Femur (tissue), 1 donor: ENCODE results near the gene CYP2W1.
"Not testable (repeated sequence)": the region's sequence is repeated elsewhere in the genome, so short reads cannot be mapped to it uniquely, and the experiment has no call there.

Experiments
- DNase-seq: peaks from one replicate; pipeline ENCODE4 v3.0.0-alpha.2; 2017

CYP2W1 gene

DNA sequence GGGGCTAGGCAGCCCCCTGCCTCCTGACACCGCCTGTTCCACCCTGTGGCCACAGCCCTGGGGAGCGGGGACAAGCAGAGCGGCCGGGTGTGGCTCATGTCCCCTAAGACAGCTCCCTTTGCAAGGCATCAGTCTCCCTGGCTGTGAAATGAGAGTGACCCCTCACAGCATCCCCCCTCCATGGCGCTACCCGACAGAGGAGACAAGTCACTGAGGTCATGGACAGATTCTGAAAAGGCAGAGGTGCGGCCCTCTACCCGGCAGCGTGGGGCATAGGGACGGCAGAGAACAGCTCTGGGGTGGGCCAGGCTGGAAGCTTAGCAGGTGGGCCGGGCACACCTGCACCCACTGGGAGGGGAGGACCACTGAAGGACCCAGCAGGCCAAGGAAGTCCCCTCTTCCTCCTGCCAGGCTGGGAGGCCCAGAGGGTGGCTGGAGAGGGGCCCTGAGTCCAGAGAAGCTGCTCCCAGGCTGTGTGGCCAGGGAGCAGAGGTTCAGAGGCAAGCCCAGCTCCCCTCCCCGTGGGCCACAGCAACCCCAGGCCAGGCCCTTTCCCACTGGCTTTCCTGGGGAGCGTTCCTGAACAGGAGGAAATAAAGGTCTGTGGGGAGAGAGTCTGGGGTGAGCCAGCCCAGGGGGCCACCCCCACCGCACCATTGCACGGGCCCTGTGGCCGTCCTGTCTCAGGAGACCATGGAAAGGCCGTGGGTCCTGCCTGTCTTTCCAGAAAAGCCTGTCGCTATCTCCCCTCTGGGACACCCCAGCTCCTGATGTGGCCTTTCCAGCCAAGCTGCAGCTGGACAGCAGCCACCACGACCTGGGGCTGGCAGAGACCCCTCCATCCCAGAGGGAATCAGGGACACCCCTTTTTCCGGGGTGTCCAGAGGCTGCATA lies 30.2 kb upstream of the CYP2W1 start:
- DNase-seq = no peak

DNA sequence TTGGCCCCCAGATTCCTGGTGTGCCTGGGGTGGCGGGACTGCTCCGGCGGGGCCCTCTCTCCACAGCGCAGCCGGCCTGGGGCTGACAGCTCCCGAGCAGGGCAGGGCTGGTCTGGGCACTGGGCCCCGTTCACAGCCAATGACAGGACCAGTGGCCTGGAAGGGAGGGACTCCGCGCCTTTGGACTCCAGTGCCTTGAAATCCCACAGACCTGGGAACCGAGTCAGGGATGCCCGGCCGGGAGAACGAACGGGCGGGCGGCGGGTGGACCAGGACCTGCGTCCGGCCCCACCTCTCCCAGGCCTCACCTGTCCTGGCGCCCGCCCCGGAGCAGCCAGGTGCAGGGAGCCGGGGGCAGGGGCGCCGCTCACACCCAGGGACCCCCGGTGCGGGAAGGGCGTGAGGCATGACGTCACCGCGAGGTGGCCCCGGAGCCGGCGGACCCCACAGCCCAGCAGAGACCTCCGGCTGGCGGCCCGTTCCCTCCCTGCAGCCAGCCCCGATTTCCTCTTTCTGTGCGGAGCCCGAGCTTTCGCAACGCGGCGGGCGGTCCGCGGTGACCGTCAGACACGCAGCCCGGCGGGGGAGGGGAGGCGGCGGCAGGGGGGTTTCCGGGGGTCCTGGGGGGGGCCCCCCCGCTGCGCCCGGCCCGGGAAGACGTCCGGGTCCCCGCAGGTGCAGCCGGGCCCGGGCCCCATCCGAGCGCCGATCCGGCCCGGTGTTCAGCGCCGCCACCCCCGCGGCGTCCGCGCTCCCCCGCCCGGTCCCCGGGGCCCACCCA lies 29.2 kb upstream of the CYP2W1 start:
- DNase-seq = peak; percentile 58

DNA sequence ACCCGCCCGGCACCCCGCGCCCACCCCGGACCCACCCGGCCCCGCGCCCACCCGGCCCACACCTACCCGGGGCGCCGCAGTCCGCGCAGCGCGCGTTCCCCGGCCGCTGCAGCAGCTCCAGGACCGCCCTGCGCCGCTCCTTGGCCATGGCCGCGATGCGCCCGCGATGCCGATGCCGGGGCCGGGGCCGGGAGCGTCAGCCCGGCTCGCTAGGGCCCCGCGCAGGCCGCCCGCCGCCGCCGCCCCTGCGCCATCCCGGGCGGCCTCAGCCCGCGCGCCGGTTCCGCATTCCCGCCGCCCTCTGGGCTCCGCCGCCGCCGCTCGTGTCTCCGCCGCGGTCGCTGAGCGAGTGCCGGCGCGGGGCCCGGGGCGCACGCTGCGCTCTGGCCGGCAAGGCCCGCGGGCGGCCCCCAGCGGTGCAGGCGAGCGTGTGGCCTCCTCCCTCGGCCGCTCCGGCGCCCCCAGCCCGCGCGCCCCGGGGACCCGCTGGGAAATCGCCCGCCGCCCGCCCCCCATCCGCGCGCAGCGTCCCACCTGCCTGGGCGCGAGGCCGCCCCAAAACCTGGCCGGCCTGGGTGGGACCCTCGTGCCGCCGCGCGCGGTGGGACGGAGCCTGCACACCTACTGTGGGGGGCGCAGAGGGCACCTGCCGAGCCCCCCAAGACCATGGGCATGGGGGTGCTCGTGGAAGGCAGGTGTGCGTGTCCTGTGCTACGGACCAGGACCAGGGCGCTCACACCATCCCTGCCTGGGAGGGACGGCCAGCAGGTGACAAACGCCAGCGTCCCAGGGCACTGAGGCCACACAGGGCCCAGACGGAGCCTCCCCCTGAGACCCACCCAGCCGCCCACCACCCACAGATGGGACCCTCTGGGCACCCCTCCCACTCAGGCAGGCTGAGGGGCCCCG lies 28.4 kb upstream of the CYP2W1 start, which contains the start of gene ADAP1:
Gene ADAP1, minus strand, starts transcription at position 351 of the 909 bp plus-strand sequence. Its CDS starts 203 bp downstream, at position 148.
- peak; percentile 26 for DNase-seq

DNA sequence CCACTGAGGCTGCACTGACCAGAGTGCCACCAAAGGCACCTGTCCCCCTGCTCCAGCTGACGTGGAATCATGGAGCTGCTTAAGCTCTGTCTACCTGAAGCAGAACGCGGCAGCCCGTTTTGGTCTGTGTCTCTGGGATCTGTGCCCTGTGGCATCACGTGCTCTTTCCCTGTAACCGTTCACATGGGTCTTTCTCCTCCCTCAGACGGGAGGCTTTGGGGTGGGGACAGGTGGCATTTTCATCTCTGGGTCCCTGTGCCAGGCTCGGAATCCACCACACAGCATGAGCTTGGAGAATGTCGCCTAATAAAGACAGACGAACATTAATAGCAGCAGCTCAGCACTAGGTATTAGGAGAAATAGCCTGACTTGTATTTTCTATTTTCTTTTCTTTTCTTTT lies 26.9 kb upstream of the CYP2W1 start:
- no peak for DNase-seq

DNA sequence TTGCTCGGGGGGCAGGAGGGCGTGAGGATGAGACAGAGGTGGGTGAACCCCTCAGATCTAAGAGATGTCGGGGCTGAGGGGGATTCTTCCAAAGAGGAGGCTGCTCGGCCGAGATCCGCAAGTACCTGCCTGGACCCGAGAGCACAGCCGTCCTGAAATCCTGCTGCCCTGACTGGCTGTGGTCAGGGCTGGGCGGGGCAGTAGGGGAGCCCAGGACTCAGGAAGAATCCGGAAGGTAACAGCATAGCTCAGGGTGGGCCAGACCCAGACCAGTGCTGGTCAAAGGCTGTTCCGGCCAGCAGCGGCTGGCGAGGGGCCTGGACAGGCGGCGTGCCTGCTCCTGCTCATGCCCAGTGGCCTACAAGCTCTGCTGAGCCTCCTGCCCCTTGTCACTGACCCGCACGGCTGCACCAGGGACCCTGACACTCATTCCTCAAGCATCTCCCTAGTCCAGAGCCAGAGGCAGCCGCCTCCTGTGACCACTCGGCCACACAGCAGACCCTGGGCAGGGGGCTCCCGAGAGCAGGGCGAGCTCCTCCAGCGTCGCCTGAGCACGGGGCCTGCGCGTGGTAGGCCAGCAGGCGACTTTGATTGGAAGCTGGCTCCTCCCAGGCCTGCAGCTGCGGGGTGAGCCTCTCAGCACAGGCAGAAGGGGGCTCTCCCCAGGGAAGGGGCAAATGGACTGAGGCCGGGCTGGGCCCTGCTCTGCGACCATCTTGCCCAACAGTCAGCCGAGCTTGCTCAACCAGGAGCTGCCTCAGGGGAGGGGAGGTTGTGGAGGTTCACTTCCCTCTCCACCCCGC lies 25.4 kb upstream of the CYP2W1 start:
- peak; percentile 49 for DNase-seq

DNA sequence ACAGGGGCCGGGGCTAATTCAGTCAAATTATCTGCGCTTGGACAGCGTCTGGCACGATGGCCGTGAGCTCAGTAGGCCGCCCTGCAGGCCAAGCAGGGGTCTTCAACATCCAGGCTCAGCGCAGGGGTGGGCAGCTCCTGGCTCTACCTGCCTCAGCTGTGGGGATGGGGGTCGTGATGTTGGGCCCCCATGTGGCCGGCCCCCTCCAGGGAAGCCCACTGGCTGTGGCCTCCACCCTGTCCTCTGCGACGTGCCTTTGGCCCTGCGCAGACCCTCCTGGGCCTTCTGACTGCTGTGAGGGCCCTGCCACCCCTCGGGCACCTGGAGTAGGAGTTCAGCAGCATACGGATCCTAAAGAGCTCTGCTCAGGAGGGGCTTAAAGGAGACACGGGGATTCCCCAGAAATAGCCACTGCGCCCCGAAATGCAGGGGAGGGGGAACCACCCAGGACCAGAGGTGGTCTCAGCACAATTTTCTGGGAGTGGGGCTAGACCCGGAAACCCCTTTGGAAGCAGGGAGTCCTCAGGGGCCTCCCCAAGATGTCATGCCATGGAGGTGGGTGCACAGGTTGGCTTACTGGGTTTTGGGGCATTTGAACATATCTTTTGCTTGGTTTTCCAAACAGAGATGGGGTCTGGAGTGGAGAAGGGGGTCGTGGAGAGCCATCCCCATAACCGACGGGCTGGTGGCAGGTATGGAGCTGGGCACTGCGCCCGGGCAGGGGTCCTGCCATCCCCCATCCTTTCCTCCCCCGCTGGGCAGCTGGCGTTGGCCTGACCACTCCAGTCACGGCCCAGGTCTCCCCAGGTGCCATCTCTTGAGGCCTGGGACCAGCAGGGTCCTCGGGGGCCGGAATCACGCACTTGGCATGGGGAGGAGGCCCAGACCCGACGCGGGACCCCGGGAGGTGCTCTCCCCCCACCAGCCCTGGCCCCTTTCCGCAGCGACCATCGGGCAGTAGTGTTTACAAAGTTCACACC lies 24.5 kb upstream of the CYP2W1 start:
- DNase-seq = peak; percentile 14

DNA sequence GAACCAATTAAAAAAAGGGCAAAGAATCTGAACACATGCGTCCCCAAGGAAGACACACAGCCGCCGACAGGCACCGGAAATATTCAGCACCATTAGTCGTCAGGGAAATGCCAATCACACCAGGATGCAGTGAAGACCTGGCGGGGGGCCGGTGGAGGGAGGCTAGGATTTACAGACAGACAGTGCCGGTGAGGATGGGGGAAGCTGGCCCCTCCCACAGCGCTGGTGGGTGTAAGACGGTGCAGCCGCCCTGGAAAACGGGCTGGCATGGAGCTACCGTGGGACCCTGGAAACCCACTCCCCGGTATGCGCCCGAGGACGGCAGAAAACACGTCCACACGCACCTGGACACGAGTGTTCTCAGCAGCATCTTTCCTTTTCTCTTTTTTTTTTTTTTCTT lies 23.7 kb upstream of the CYP2W1 start:
- peak; percentile 15 for DNase-seq

DNA sequence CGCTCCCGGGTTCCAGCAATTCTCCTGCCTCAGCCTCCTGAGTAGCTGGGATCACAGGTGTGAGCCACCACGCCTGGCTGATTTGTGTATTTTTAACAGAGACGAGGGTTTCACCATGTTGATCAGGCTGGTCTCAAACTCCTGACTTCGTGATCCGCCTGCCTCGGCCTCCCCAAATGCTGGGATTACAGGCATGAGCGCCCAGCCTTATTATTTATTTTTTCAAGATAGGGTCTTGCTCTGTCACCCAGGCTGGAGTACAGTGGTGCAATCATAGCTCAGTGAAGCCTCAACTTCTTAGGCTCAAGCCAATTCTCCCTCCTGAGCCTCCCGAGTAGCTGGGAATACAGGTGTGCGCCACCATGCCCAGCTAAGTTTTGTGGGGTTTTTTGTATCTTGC lies 23.2 kb upstream of the CYP2W1 start:
- not testable (repeated sequence) for DNase-seq

DNA sequence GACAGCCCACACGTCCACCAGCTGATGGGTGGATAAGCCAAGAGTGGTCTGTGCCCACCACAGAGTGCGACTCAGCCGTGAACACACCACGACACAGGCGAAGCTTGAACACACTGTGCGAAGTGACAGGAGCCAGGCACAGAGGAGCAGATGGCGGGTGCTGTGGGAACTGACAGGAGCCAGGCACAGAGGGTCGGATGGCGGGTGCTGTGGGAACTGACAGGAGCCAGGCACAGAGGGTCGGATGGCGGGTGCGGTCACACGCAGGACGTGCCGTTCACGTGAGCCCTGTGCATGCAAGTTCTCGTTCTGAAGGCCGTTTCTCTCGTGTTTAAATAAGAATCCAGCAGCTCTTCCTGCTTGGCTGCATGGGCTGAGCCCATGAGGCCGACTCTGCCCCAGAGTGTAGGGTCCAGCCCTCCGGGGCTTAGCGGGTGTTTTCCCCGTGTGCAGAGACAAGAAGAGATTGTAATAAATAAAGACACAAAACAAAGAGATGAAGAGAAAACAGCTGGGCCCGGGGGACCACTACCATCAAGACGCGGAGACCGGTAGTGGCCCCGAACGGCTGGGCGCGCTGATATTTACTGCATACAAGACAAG lies 22.6 kb upstream of the CYP2W1 start:
- no peak for DNase-seq

DNA sequence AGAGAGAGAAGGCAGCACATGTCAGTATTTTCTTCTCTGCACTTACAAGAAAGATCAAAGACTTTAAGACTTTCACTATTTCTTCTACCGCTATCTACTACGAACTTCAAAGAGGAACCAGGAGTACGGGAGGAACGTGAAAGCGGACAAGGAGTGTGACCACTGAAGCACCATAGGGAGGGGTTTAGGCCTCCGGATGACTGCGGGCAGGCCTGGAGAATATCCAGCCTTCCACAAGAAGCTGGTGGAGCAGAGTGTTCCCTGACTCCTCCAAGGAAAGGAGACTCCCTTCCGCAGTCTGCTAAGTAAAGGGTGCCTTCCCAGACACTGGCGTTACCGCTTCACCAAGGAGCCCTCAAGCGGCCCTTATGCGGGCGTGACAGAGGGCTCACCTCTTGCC lies 22.0 kb upstream of the CYP2W1 start:
- not testable (repeated sequence) for DNase-seq

DNA sequence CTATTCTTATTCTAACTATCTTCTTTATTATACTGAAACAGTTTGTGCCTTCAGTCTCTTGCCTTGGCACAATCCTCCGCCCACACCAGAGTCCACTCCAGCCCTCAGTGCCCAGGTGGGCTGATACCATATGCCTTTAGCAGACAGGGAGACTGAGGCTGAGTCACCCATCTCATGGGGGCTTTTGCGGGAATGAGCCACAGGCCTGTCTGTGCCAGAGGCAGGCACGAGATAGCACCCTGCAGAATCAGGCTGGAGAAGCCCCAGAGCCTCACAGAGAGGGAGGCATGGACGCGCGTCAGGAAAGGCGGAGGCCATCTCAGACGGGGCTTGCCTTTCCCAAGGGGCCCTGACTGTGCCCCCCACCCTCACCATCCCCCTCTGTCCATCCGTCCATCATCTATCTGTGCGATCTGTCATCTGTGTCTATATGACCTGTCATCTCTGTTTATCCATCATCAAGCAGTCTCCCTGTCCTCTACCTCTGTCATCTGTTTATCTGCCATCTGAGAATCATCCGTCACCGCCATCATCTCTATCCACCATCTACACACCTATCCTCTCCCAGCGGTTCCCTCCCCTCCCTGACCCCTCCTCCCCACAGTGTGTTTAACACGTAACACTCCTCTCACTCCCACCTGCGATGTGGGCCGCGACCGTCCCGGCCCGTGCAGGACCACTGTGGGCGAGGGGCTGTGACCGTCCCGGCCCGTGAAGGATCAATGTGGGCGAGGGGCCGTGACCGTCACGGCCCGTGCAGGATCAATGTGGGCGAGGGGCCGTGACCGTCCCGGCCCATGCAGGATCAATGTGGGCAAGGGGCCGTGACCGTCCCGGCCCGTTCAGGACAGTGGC lies 21.2 kb upstream of the CYP2W1 start:
- peak; percentile 16 for DNase-seq

DNA sequence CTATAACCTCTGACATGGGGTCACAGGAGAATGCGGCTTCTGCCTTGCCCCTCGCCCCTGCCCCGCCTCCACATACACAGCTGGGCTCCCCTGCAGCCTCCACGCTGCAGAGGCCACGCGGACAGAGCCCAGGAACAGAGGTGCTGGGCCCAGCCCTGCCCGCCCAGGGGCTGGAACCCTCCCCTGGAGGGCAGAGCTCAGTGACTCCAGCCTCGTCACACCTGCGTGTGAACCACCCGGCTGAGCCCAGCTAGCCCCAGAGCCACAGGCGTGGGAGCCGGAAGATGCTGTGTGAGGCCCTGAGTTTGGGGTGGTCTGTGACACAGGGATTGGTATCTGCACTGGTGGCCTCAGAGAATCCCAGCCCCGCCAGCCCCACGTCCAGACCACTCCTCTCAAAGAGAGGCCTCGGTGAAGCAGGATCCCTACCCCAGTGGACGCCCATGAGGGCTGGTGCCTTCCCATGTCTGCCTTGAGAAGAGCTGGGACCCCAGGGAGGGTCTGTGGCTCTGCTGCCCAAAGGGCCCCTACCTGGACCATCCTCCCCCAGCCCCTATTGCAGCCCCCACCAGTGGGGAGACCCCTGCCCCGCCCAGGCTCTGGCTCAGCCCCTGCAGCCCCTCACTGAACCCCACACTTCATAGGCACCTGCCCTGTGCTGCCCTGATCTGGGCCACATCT lies 20.4 kb upstream of the CYP2W1 start:
- peak; percentile 18 for DNase-seq

DNA sequence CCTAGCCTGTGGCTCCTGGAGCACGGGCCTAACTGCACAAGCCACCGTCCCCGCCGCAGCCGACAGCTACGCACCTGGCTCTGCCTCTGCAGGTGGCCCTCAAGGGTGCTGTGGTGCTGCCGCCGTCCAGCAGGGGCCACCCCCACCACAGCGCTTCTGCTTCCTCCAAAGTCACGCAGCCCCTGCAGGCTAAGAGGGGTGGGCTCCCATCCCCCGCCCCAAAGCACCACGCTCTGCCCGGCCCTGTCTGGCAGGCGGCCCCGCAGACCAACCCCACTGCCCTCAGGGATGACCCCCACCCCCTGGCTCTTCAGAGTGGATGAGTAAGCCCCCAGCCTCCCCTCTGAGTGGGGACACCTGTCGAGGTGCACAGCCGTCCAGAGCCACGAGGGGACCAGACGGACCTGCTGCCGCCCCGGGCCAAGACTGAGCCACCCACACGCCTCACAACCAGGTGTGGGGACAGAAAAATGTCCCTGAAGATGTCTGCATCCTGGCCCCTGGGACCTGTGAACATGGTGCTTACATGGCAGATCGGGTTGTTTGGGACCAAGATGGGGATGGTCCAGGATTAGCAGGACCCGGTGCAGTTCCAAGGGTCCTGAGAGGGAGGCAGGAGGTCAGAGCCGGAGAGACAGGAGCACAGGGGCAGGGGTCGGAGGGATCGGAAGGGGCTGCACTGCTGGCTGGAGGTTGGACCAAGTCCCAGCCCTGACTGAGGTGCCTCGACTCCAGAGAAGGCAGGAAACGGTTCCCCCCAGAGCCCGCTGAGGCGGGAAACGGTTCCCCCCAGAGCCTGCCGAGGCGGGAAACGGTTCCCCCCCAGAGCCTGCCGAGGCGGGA lies 19.5 kb upstream of the CYP2W1 start:
- DNase-seq = peak; percentile 32

DNA sequence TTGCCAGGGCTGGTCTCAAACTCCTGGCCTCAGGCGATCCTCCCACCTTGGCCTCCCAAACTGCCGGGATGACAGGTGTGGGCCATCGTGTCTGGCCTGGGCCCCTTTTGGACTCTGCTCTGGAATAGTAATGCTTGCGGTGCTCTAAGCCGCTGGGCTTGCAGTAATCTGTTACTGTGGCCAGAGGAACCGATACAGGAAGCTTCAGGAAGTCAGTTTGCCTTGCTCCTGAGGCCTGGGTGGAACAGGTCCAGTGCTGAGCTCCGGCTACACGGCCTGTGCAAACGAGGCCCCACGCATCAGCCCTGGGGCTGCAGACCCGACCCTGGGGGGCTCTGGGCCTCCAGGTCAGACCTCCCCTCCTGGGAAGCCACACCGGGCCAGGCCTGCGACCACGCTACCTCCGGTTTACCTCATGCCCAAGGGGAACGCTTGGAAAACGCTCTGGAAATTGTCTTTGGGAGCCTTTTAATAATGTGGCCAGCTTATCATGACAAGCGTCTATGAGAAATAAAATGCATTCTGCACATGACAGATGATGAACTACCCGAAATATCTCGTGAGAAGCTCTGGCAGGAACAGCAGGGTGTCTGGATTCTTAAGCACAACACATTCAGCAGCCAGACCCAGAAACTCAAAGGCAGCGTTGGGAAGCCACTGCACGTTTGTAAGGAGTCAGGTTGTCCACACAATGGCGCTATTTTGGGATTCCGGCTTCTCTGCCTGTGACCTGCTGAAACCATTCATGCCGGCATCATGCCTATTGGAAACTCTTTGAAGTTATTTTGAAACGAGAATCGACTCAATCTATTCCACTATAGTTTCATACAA lies 18.4 kb upstream of the CYP2W1 start:
- DNase-seq = peak; percentile 58

DNA sequence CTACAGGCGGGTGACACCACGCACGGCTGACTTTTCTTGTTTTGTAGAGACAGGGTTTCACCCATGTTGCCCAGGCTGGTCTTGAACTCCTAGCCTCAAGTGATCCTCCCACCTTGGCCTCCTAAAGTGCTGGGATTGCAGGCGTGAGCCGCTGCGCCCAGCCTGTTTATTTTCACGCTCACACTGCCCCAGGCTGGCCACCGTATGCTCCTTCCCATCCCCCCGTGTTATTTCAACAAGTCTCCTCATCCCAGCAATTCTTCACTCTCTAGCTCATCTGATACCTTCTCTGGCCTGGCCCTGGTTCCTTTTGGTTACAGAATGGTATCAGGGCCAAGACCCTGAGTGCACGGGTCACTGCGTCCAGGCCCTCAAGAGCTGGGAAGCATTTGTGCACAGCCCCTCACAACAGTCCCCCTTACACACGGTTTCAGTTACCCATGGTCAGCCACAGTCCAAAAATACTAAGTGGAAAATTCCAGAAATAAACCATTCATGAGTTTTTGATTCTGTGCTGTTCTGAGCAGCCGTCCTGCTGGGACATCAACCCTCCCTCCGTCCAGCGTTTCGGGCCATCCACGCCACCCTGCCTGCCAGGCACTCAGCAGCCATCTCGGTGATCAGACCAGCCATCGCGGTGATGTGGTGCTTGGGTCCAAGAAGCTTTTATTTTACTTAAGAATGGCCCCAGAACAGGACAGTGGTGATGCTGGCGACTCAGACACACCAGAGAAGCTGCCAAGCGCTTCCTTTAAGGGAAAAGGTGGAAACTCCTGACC lies 16.5 kb upstream of the CYP2W1 start:
- no peak for DNase-seq
